ENCODE measurements around the gene ACTG1. TPM values are rescaled to one million over a fixed set of nuclear protein-coding genes. Genes with fewer than 3 reads are reported as not detected.

Gene ACTG1
- total RNA-seq, 1 experiment from 2014 or later = 4,160 TPM

DNA sequence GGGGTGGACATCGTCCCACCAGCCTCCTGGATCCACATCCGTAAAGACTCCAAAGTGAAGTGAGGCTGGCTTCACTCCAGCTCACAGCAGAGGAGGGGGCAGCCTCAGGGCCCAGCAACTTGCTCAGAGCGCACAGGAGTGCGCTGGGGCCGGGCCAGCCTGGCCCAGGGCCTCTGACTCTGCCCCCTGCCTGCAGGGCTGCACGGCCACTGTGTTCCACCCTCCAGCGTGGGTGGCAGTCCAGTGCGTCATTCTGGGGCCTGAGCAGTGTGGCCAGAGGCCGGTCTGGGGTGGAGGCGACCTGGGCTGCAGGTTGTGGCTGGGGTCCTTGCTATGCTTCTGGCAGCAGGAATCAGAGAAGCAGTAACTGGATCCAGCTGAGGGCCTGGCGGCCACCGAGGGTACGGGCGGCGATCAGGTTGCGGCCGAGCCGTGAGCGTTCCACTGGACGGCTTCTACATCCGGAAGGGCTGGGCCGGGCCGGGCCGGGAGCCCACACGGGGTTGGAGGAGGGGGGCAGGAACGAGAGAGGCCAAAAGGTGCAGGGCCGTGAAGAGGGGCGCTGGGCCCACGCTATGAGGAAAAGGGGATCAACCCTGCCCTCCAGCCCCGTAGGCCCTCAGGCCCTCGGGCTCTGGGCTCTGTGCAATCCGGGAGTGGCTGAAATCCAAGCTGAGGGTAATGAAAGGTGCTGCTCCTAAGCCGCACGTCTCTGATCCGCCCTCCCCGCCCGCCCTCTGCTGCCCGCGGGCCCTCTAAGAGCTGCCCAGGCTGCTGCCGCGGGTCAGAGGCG, 15.2 kb upstream of the ACTG1 start, which contains the start of gene FSCN2:
TSS of gene FSCN2 (plus strand) at position 787 of the 793 bp plus-strand sequence. CDS start 155 bp downstream, outside the sequence.
- no peak within 1 kb of the TSS for H3K9ac ChIP-seq (ENCODE audit: extremely low read depth, insufficient read length, low read length)

More for the DNA sequence above, 15.2 kb upstream of the ACTG1 start, which contains the start of gene FSCN2:
- no peaks in the 10 kb centered on the region for H3K4me1 ChIP-seq (ENCODE audit: insufficient read depth, low read length)
- H3K27me3 Mint-ChIP-seq (ENCODE audit: low read depth) = peaks cover 38% of the 10 kb centered on the region
- H4K5ac ChIP-seq (ENCODE audit: insufficient read length, low read depth, low read length) = no peak within 1 kb of the TSS
- H2BK12ac ChIP-seq (ENCODE audit: insufficient read length, low read depth, low read length) = no peak within 1 kb of the TSS
- no peak within 1 kb of the TSS for H4K91ac ChIP-seq (ENCODE audit: insufficient read length, low read depth, low read length)
- H2BK20ac ChIP-seq (ENCODE audit: low read depth, low read length, poor library complexity, severe bottlenecking) = no peak within 1 kb of the TSS
- H2AFZ ChIP-seq (ENCODE audit: low read length) = no peak within 1 kb of the TSS
- no peaks in the 10 kb centered on the region for H3K36me3 Mint-ChIP-seq (ENCODE audit: insufficient read depth in 1 of 3, low read depth in 3 of 3)
- no peak within 1 kb of the TSS for H3K56ac ChIP-seq (ENCODE audit: insufficient read length, low read depth, low read length)
- no peak within 1 kb of the TSS for H3K4ac ChIP-seq (ENCODE audit: low read depth, low read length)
- no peak within 1 kb of the TSS for H4K8ac ChIP-seq (replicated peaks; ENCODE audit: insufficient read length, low read depth, low read length)
- H3K23ac ChIP-seq (ENCODE audit: insufficient read length, low read depth, low read length) = no peak within 1 kb of the TSS
- no peak within 1 kb of the TSS for H3K27ac ChIP-seq (ENCODE audit: insufficient read length, low read depth, low read length)
- H3K27me3 ChIP-seq (ENCODE audit: insufficient read depth, low read length) = no peaks in the 10 kb centered on the region; the same call in 1 of the 2 replicates
- no peak within 1 kb of the TSS for H2BK15ac ChIP-seq (ENCODE audit: low read depth, low read length)
- H3K14ac ChIP-seq (ENCODE audit: insufficient read depth, low read length) = no peak within 1 kb of the TSS
- H3K27ac Mint-ChIP-seq = no peak within 1 kb of the TSS
- no peak for DNase-seq
- no peak within 1 kb of the TSS for H3K18ac ChIP-seq (ENCODE audit: insufficient read length, low read depth, low read length)
- H2BK120ac ChIP-seq (ENCODE audit: low read depth, low read length, poor library complexity, severe bottlenecking) = no peak within 1 kb of the TSS
- H2AK5ac ChIP-seq (ENCODE audit: insufficient read length, low read length) = no peak within 1 kb of the TSS
- TF ChIP-seq, protein P1, sequence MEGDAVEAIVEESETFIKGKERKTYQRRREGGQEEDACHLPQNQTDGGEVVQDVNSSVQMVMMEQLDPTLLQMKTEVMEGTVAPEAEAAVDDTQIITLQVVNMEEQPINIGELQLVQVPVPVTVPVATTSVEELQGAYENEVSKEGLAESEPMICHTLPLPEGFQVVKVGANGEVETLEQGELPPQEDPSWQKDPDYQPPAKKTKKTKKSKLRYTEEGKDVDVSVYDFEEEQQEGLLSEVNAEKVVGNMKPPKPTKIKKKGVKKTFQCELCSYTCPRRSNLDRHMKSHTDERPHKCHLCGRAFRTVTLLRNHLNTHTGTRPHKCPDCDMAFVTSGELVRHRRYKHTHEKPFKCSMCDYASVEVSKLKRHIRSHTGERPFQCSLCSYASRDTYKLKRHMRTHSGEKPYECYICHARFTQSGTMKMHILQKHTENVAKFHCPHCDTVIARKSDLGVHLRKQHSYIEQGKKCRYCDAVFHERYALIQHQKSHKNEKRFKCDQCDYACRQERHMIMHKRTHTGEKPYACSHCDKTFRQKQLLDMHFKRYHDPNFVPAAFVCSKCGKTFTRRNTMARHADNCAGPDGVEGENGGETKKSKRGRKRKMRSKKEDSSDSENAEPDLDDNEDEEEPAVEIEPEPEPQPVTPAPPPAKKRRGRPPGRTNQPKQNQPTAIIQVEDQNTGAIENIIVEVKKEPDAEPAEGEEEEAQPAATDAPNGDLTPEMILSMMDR (conservative IDR thresholded peaks at IDR 0.05) = 0 out of 3 replicates have a peak, but pooled peaks have one; percentile 7
- H3K23me2 ChIP-seq (ENCODE audit: insufficient read length, low read depth, low read length, poor library complexity, severe bottlenecking) = no peaks in the 10 kb centered on the region
- no peaks in the 10 kb centered on the region for H3K9me3 Mint-ChIP-seq
- peaks cover 3% of the 10 kb centered on the region for H4K20me1 ChIP-seq (ENCODE audit: control insufficient read depth, insufficient read depth, insufficient read length)
- H3K9me3 ChIP-seq (ENCODE audit: control insufficient read depth, low read depth, low read length) = no peaks in the 10 kb centered on the region
- H3K4me3 Mint-ChIP-seq = no peak within 1 kb of the TSS
- H3T11ph ChIP-seq (ENCODE audit: low read length) = no peak within 1 kb of the TSS
- H3K4me1 Mint-ChIP-seq = peaks cover 0 to 5% of the 10 kb centered on the region in 2 experiments; a peak in 1 of 4 replicates
- H3K79me2 ChIP-seq (ENCODE audit: insufficient read depth, low read length) = no peaks in the 10 kb centered on the region
- no CpG with 5 or more reads among the region's 42 CpGs for WGBS (ENCODE audit: extremely low coverage, insufficient read length, low lambda C conversion rate)
- H2BK5ac ChIP-seq (ENCODE audit: insufficient read length, low read length) = no peak within 1 kb of the TSS
- no peak within 1 kb of the TSS for H3K4me2 ChIP-seq (ENCODE audit: insufficient read depth, insufficient read length, low read length)
- no peaks in the 10 kb centered on the region for H3K79me1 ChIP-seq (ENCODE audit: insufficient read depth, low read depth, low read length, poor library complexity, severe bottlenecking)

Measured in H9 (cell line).